ENCODE results near the gene CD46. TPM values are rescaled to one million over a fixed set of nuclear protein-coding genes. Genes with fewer than 3 reads are reported as not detected.

CD46 gene
- polyA plus RNA-seq, 1 donor: 367 TPM

GRCh38 chr1:207789792-207790787, 38.2 kb downstream of the CD46 start:
- DNase-seq: no peak

GRCh38 chr1:207791290-207791689, 39.4 kb downstream of the CD46 start:
- no peak for DNase-seq

- DNase-seq: no peak
These were observed 41.5 kb downstream of the CD46 start for GRCh38 chr1:207793327-207793726.

GRCh38 chr1:207794861-207795260, 43.0 kb downstream of the CD46 start:
- DNase-seq: no peak

GRCh38 chr1:207797229-207797973, 45.5 kb downstream of the CD46 start:
- DNase-seq: peak; percentile 62

GRCh38 chr1:207798847-207799246, 47.0 kb downstream of the CD46 start:
- DNase-seq: no peak

GRCh38 chr1:207799989-207800648, 48.3 kb downstream of the CD46 start:
- DNase-seq: no peak

GRCh38 chr1:207801819-207802218, 50.0 kb downstream of the CD46 start:
- DNase-seq: no peak

- DNase-seq: no peak
These were observed 51.8 kb downstream of the CD46 start for GRCh38 chr1:207803678-207804077.

GRCh38 chr1:207804721-207805468, 53.0 kb downstream of the CD46 start:
- DNase-seq: no peak

GRCh38 chr1:207805841-207806421, 54.1 kb downstream of the CD46 start:
- DNase-seq: no peak

GRCh38 chr1:207806531-207807325, 54.9 kb downstream of the CD46 start:
- no peak for DNase-seq

- DNase-seq: no peak
These were observed 55.5 kb downstream of the CD46 start for GRCh38 chr1:207807326-207807689.

GRCh38 chr1:207807690-207808321, 56.0 kb downstream of the CD46 start:
- no peak for DNase-seq

- DNase-seq: no peak
These were observed 56.5 kb downstream of the CD46 start for GRCh38 chr1:207808322-207808705.

GRCh38 chr1:207808911-207809555, 57.2 kb downstream of the CD46 start:
- DNase-seq: no peak

- no peak for DNase-seq
These were observed 58.3 kb downstream of the CD46 start for GRCh38 chr1:207810173-207810572.

- no peak for DNase-seq
These were observed 58.9 kb downstream of the CD46 start for GRCh38 chr1:207810606-207811295.

GRCh38 chr1:207811319-207811718, 59.5 kb downstream of the CD46 start:
- DNase-seq: no peak
